Mesenchymal stem cell (in vitro differentiated cells and primary cell): Measurements from ENCODE around the gene ADAMTS14.

Experiments used
- DNase-seq: peaks from one replicate; pipeline ENCODE4 v3.0.0-alpha.2; 2013
- H2AFZ ChIP-seq: one replicate; pipeline ENCODE4 v1.6.1; 2013; ENCODE audit warnings: low read depth, mild to moderate bottlenecking, control low read depth, inconsistent platforms, low read length, moderate library complexity
- H2AK5ac ChIP-seq: 2 replicates; pipeline ENCODE4 v1.6.1; 2013; ENCODE audit warnings: low read length, moderate library complexity, mild to moderate bottlenecking, inconsistent platforms; ENCODE audit not compliant: severe bottlenecking
- H2BK120ac ChIP-seq: one replicate; pipeline ENCODE4 v1.6.1; 2013; ENCODE audit warnings: low read depth, mild to moderate bottlenecking, inconsistent platforms, low read length, moderate library complexity
- H2BK12ac ChIP-seq, 2 experiments: one replicate each; pipeline ENCODE4 v1.6.1; 2013; ENCODE audit warnings: inconsistent platforms in 2 of 2, low read length in 2 of 2, mild to moderate bottlenecking in 2 of 2, moderate library complexity in 2 of 2, control low read depth in 1 of 2
- H2BK15ac ChIP-seq: one replicate; pipeline ENCODE4 v1.6.1; 2013; ENCODE audit warnings: mild to moderate bottlenecking, low read depth, inconsistent platforms; ENCODE audit not compliant: poor library complexity, severe bottlenecking
- H2BK5ac ChIP-seq: 2 replicates; pipeline ENCODE4 v1.6.1; 2013; ENCODE audit warnings: low read depth, mild to moderate bottlenecking, low read length, control low read depth, inconsistent platforms; ENCODE audit not compliant: poor library complexity, severe bottlenecking
- H3K14ac ChIP-seq, 2 experiments: one replicate each; pipeline ENCODE4 v1.6.1; 2013; ENCODE audit warnings: inconsistent platforms in 2 of 2, low read length in 2 of 2, control low read depth in 1 of 2, mild to moderate bottlenecking in 1 of 2, moderate library complexity in 1 of 2
- H3K18ac ChIP-seq, 2 experiments: one replicate each; pipeline ENCODE4 v1.6.1; 2013; ENCODE audit warnings: inconsistent platforms in 2 of 2, low read length in 2 of 2, control low read depth in 1 of 2, low read depth in 1 of 2, mild to moderate bottlenecking in 1 of 2
- H3K23ac ChIP-seq, 2 experiments: one replicate each; pipeline ENCODE4 v1.6.1; 2013; ENCODE audit warnings: inconsistent platforms in 2 of 2, low read length in 2 of 2, mild to moderate bottlenecking in 2 of 2, moderate library complexity in 2 of 2, control low read depth in 1 of 2
- H3K27ac ChIP-seq: 2 replicates; pipeline ENCODE4 v1.5.1; 2013; ENCODE audit warnings: mild to moderate bottlenecking, moderate library complexity, low read length, control low read depth, inconsistent platforms; ENCODE audit not compliant: poor library complexity, severe bottlenecking
- H3K27me3 ChIP-seq, 2 experiments: 2 replicates each; pipeline versions ENCODE4 v1.6.1 to v1.7.0; 2013; ENCODE audit warnings: low read length in 2 of 2, mild to moderate bottlenecking in 2 of 2, moderate library complexity in 2 of 2, control low read depth in 1 of 2, inconsistent platforms in 1 of 2; ENCODE audit not compliant: control insufficient read depth in 1 of 2, insufficient read depth in 1 of 2
- H3K36me3 ChIP-seq, 2 experiments: 2 replicates each; pipeline versions ENCODE4 v1.6.1 to v1.7.0; 2013; ENCODE audit warnings: low read length in 2 of 2, control low read depth in 1 of 2, inconsistent platforms in 1 of 2, low read depth in 1 of 2, mild to moderate bottlenecking in 1 of 2; ENCODE audit not compliant: insufficient read depth in 2 of 2, control insufficient read depth in 1 of 2
- H3K4ac ChIP-seq, 2 experiments: one replicate each; pipeline ENCODE4 v1.6.1; 2013; ENCODE audit warnings: inconsistent platforms in 2 of 2, low read length in 2 of 2, mild to moderate bottlenecking in 2 of 2, moderate library complexity in 2 of 2, control low read depth in 1 of 2, low read depth in 1 of 2
- H3K4me1 ChIP-seq: 2 replicates; pipeline ENCODE4 v1.6.1; 2013; ENCODE audit warnings: low read depth, low read length, control low read depth; ENCODE audit not compliant: control insufficient read depth, insufficient read depth
- H3K4me2 ChIP-seq: 2 replicates; pipeline ENCODE4 v1.6.1; 2013; ENCODE audit warnings: low read length, mild to moderate bottlenecking, inconsistent platforms; ENCODE audit not compliant: poor library complexity, severe bottlenecking
- H3K4me3 ChIP-seq, 2 experiments: 2 replicates each; pipeline versions ENCODE4 v1.5.1 to v1.7.0; 2013; ENCODE audit warnings: low read length in 2 of 2, mild to moderate bottlenecking in 2 of 2, control low read depth in 1 of 2, low read depth in 1 of 2; ENCODE audit not compliant: insufficient read depth in 1 of 2
- H3K79me1 ChIP-seq: replicated peaks from 2 replicates; pipeline ENCODE4 v1.6.1; 2013; ENCODE audit warnings: mild to moderate bottlenecking, control low read depth, low read length, inconsistent platforms; ENCODE audit not compliant: poor library complexity, severe bottlenecking
- H3K9ac ChIP-seq: 2 replicates; pipeline ENCODE4 v1.7.0; 2013; ENCODE audit warnings: mild to moderate bottlenecking, low read length, moderate library complexity
- H3K9me3 ChIP-seq: 2 replicates; pipeline ENCODE4 v1.7.0; 2013; ENCODE audit warnings: mild to moderate bottlenecking, low read length; ENCODE audit not compliant: control insufficient read depth
- H4K8ac ChIP-seq: one replicate; pipeline ENCODE4 v1.6.1; 2013; ENCODE audit warnings: inconsistent platforms, mild to moderate bottlenecking, low read length, moderate library complexity
- H4K91ac ChIP-seq: one replicate; pipeline ENCODE4 v1.6.1; 2013; ENCODE audit warnings: mild to moderate bottlenecking, low read length, inconsistent platforms
- WGBS: methylation state at CpG from one replicate; pipeline ENCODE4 v1.1.7; 2013; ENCODE audit warnings: mixed read lengths; 5-methylcytosine and 5-hydroxymethylcytosine counted together

ADAMTS14 gene

GRCh38 chr10:70753841-70754621 lies 81.7 kb downstream of the ADAMTS14 start:
- peak overlapping the region; percentile 59 for H3K27ac ChIP-seq
- H3K36me3 ChIP-seq = peaks cover 63 to 89% of the 10 kb centered on the region in 2 experiments
- DNase-seq = peak; percentile 13
- no peak overlapping the region for H2BK5ac ChIP-seq
- no peak overlapping the region for H3K9ac ChIP-seq
- H2AK5ac ChIP-seq = peak overlapping the region; percentile 50
- no peak overlapping the region for H3K4me3 ChIP-seq
- peaks cover 8% of the 10 kb centered on the region for H3K79me1 ChIP-seq
- no peak overlapping the region for H4K8ac ChIP-seq
- 73% methylated on average over 15 of the region's 15 CpGs for WGBS
- H3K4me2 ChIP-seq = no peak overlapping the region
- no peak overlapping the region for H3K14ac ChIP-seq
- H3K27me3 ChIP-seq = no peaks in the 10 kb centered on the region
- H2BK120ac ChIP-seq = no peak overlapping the region
- no peak overlapping the region for H2BK15ac ChIP-seq
- H3K9me3 ChIP-seq = no peaks in the 10 kb centered on the region
- peaks cover 27% of the 10 kb centered on the region for H3K4me1 ChIP-seq
- H3K18ac ChIP-seq = no peak overlapping the region
- peak overlapping the region; percentile 29 for H4K91ac ChIP-seq
- no peak overlapping the region for H2BK12ac ChIP-seq
- H3K23ac ChIP-seq = no peak overlapping the region
- H2AFZ ChIP-seq = no peak overlapping the region
- H3K4ac ChIP-seq = no peak overlapping the region

- no peak overlapping the region for H4K91ac ChIP-seq
- peaks cover 63 to 84% of the 10 kb centered on the region in 2 experiments for H3K36me3 ChIP-seq
- H2BK12ac ChIP-seq = no peak overlapping the region
- H3K9ac ChIP-seq = no peak overlapping the region
- H4K8ac ChIP-seq = no peak overlapping the region
- H2BK5ac ChIP-seq = no peak overlapping the region
- WGBS = 63% methylated on average over 7 of the region's 8 CpGs
- H2AK5ac ChIP-seq = no peak overlapping the region
- no peak overlapping the region for H3K27ac ChIP-seq
- H3K79me1 ChIP-seq = peaks cover 8% of the 10 kb centered on the region
- no peak overlapping the region for H3K18ac ChIP-seq
- no peak overlapping the region for H2BK15ac ChIP-seq
- no peak overlapping the region for H3K4me3 ChIP-seq
- H3K4me2 ChIP-seq = no peak overlapping the region
- H3K4me1 ChIP-seq = peaks cover 32% of the 10 kb centered on the region
- no peak overlapping the region for H3K23ac ChIP-seq
- no peak overlapping the region for H3K4ac ChIP-seq
- no peaks in the 10 kb centered on the region for H3K27me3 ChIP-seq
- H2BK120ac ChIP-seq = no peak overlapping the region
- peak; percentile 61 for DNase-seq
- H3K14ac ChIP-seq = no peak overlapping the region
- no peaks in the 10 kb centered on the region for H3K9me3 ChIP-seq
- H2AFZ ChIP-seq = no peak overlapping the region
Measured at GRCh38 chr10:70756700-70757360, 84.5 kb downstream of the ADAMTS14 start.

GRCh38 chr10:70757856-70758255 lies 85.5 kb downstream of the ADAMTS14 start:
- Histone ChIP-seq H2BK120ac (no peak overlapping the region), H3K79me1 (peaks cover 8% of the 10 kb centered on the region), H3K4ac (no peak overlapping the region), H2BK15ac (no peak overlapping the region), H3K27ac (no peak overlapping the region), H3K14ac (no peak overlapping the region), H2AFZ (no peak overlapping the region), H3K4me2 (no peak overlapping the region), H2AK5ac (no peak overlapping the region), H2BK12ac (no peak overlapping the region), H3K36me3 (peaks cover 61 to 78% of the 10 kb centered on the region in 2 experiments), H3K9ac (no peak overlapping the region), H3K23ac (no peak overlapping the region), H2BK5ac (no peak overlapping the region), H3K18ac (no peak overlapping the region), H3K27me3 (no peaks in the 10 kb centered on the region), H3K4me1 (peaks cover 33% of the 10 kb centered on the region), H3K9me3 (no peaks in the 10 kb centered on the region), H4K8ac (no peak overlapping the region), H4K91ac (no peak overlapping the region), H3K4me3 (no peak overlapping the region)
- WGBS = 82% methylated on average over 13 of the region's 13 CpGs
- no peak for DNase-seq

GRCh38 chr10:70758757-70759514 lies 86.6 kb downstream of the ADAMTS14 start:
- Histone ChIP-seq H3K27ac (no peak overlapping the region), H3K27me3 (no peaks in the 10 kb centered on the region), H3K9ac (peak overlapping the region; percentile 36), H3K14ac (no peak overlapping the region), H2BK15ac (no peak overlapping the region), H3K18ac (no peak overlapping the region), H3K4me2 (no peak overlapping the region), H4K91ac (no peak overlapping the region), H4K8ac (no peak overlapping the region), H3K9me3 (no peaks in the 10 kb centered on the region), H2BK120ac (no peak overlapping the region), H2BK12ac (no peak overlapping the region), H3K36me3 (peaks cover 50 to 67% of the 10 kb centered on the region in 2 experiments), H3K4me3 (no peak overlapping the region), H2AK5ac (no peak overlapping the region), H2AFZ (no peak overlapping the region), H3K79me1 (peaks cover 5% of the 10 kb centered on the region), H2BK5ac (no peak overlapping the region), H3K23ac (no peak overlapping the region), H3K4ac (no peak overlapping the region), H3K4me1 (peaks cover 25% of the 10 kb centered on the region)
- WGBS = 29% methylated on average over 6 of the region's 7 CpGs
- peak; percentile 69 for DNase-seq
